Measurements from ENCODE around the gene PARD3B. TPM values are rescaled to one million over a fixed set of nuclear protein-coding genes. Genes with fewer than 3 reads are reported as not detected.

The PARD3B gene
- total RNA-seq, 1 donor, result 53.1 TPM

- no peak for TF ChIP-seq CTCF (IDR thresholded peaks at IDR 0.05; ENCODE audit: insufficient read depth, low read depth, low read length)
- no peak overlapping the region for H3K4me3 ChIP-seq (ENCODE audit: low read depth, low read length)
- DNase-seq (ENCODE audit: low read depth), result no peak
These were observed 28.1 kb upstream of the PARD3B start for GRCh38 chr2:204517154-204517553.

GRCh38 chr2:204529795-204530463 lies 15.3 kb upstream of the PARD3B start:
- no peak for TF ChIP-seq CTCF (IDR thresholded peaks at IDR 0.05; ENCODE audit: insufficient read depth, low read depth, low read length)
- no peak overlapping the region for H3K4me3 ChIP-seq (ENCODE audit: low read depth, low read length)
- no peak for DNase-seq (ENCODE audit: low read depth)

GRCh38 chr2:204530464-204530805 lies 14.8 kb upstream of the PARD3B start:
- no peak overlapping the region for H3K4me3 ChIP-seq (ENCODE audit: low read depth, low read length)
- no peak for TF ChIP-seq CTCF (IDR thresholded peaks at IDR 0.05; ENCODE audit: insufficient read depth, low read depth, low read length)
- no peak for DNase-seq (ENCODE audit: low read depth)

- TF ChIP-seq CTCF (IDR thresholded peaks at IDR 0.05; ENCODE audit: insufficient read depth, low read depth, low read length), result no peak
- DNase-seq (ENCODE audit: low read depth), result peak; percentile 25
- no peak overlapping the region for H3K4me3 ChIP-seq (ENCODE audit: low read depth, low read length)
These were observed 11.5 kb upstream of the PARD3B start for GRCh38 chr2:204533629-204534370.

GRCh38 chr2:204535356-204535755 lies 9.9 kb upstream of the PARD3B start:
- no peak overlapping the region for H3K4me3 ChIP-seq (ENCODE audit: low read depth, low read length)
- DNase-seq (ENCODE audit: low read depth), result no peak
- no peak for TF ChIP-seq CTCF (IDR thresholded peaks at IDR 0.05; ENCODE audit: insufficient read depth, low read depth, low read length)

- no peak for DNase-seq (ENCODE audit: low read depth)
- no peak for TF ChIP-seq CTCF (IDR thresholded peaks at IDR 0.05; ENCODE audit: insufficient read depth, low read depth, low read length)
- no peak overlapping the region for H3K4me3 ChIP-seq (ENCODE audit: low read depth, low read length)
These were observed 9.5 kb upstream of the PARD3B start for GRCh38 chr2:204535764-204536163.
